Trophoblast cell (in vitro differentiated cells and primary cell): ENCODE measurements around the gene DNAH7.

Source experiments
- DNase-seq, 2 donors: peaks; one replicate each; pipeline ENCODE4 v3.0.0-alpha.2; 2016
- H2AFZ ChIP-seq: 2 replicates; pipeline ENCODE4 v1.6.1; 2013; ENCODE audit warnings: low read length, moderate library complexity, mild to moderate bottlenecking; ENCODE audit not compliant: insufficient read depth, poor library complexity
- H2AK5ac ChIP-seq: 2 replicates; pipeline ENCODE4 v1.6.1; 2013; ENCODE audit warnings: mild to moderate bottlenecking, low read length
- H2BK120ac ChIP-seq: 2 replicates; pipeline ENCODE4 v1.6.1; 2013; ENCODE audit warnings: low read length, mild to moderate bottlenecking, moderate library complexity; ENCODE audit not compliant: insufficient read depth, poor library complexity
- H2BK12ac ChIP-seq: 2 replicates; pipeline ENCODE4 v1.6.1; 2013; ENCODE audit warnings: mild to moderate bottlenecking, low read length, moderate library complexity
- H2BK5ac ChIP-seq: 2 replicates; pipeline ENCODE4 v1.6.1; 2013; ENCODE audit warnings: low read length, low read depth, moderate library complexity, mild to moderate bottlenecking; ENCODE audit not compliant: poor library complexity
- H3K14ac ChIP-seq: 2 replicates; pipeline ENCODE4 v1.6.1; 2013; ENCODE audit warnings: mild to moderate bottlenecking, low read length
- H3K18ac ChIP-seq: 2 replicates; pipeline ENCODE4 v1.6.1; 2013; ENCODE audit warnings: mild to moderate bottlenecking, low read length
- H3K23ac ChIP-seq: 2 replicates; pipeline ENCODE4 v1.6.1; 2013; ENCODE audit warnings: low read length
- H3K27ac ChIP-seq: 2 replicates; pipeline ENCODE4 v1.5.1; 2013; ENCODE audit warnings: low read depth, mild to moderate bottlenecking, inconsistent platforms, low read length, moderate library complexity
- H3K27me3 ChIP-seq: 2 replicates; pipeline ENCODE4 v1.6.1; 2013; ENCODE audit warnings: inconsistent platforms, mild to moderate bottlenecking, low read length, moderate library complexity; ENCODE audit not compliant: insufficient read depth
- H3K36me3 ChIP-seq, 2 experiments: 1 replicate in 1 of 2; 2 replicates in 1 of 2; pipeline ENCODE4 v1.6.1; 2013; ENCODE audit warnings: low read length in 2 of 2, mild to moderate bottlenecking in 2 of 2, moderate library complexity in 1 of 2; ENCODE audit not compliant: insufficient read depth in 2 of 2, control insufficient read depth in 1 of 2
- H3K4ac ChIP-seq: 2 replicates; pipeline ENCODE4 v1.6.1; 2013; ENCODE audit warnings: low read depth, mild to moderate bottlenecking, low read length, moderate library complexity
- H3K4me1 ChIP-seq, 2 experiments: 1 replicate in 1 of 2; 2 replicates in 1 of 2; pipeline ENCODE4 v1.6.1; 2013; ENCODE audit warnings: low read length in 2 of 2, mild to moderate bottlenecking in 2 of 2, moderate library complexity in 1 of 2; ENCODE audit not compliant: insufficient read depth in 2 of 2, control insufficient read depth in 1 of 2
- H3K4me2 ChIP-seq: 2 replicates; pipeline ENCODE4 v1.6.1; 2013; ENCODE audit warnings: inconsistent platforms, mild to moderate bottlenecking, low read length, moderate library complexity
- H3K4me3 ChIP-seq: 2 replicates; pipeline ENCODE4 v1.5.1; 2013; ENCODE audit warnings: mild to moderate bottlenecking, low read depth, low read length, inconsistent platforms
- H3K79me1 ChIP-seq: one replicate; pipeline ENCODE4 v1.6.1; 2013; ENCODE audit warnings: low read length
- H3K79me2 ChIP-seq: 2 replicates; pipeline ENCODE4 v1.6.1; 2013; ENCODE audit warnings: low read length, mild to moderate bottlenecking; ENCODE audit not compliant: control insufficient read depth, insufficient read depth, poor library complexity
- H3K9ac ChIP-seq: 2 replicates; pipeline ENCODE4 v1.6.1; 2013; ENCODE audit warnings: mild to moderate bottlenecking, low read length
- H3K9me3 ChIP-seq: 2 replicates; pipeline ENCODE4 v1.6.1; 2013; ENCODE audit warnings: low read depth, mild to moderate bottlenecking, control low read depth, inconsistent platforms, low read length; ENCODE audit not compliant: insufficient read depth
- H4K12ac ChIP-seq: 2 replicates; pipeline ENCODE4 v1.6.1; 2013; ENCODE audit warnings: low read depth, mild to moderate bottlenecking, low read length, moderate library complexity
- H4K8ac ChIP-seq: 2 replicates; pipeline ENCODE4 v1.6.1; 2013; ENCODE audit warnings: low read depth, mild to moderate bottlenecking, low read length, moderate library complexity
- H4K91ac ChIP-seq: one replicate; pipeline ENCODE4 v1.6.1; 2013; ENCODE audit warnings: low read depth, mild to moderate bottlenecking, low read length, moderate library complexity
- WGBS: extraction: QIAGEN DNeasy Blood & Tissue Kit; methylation state at CpG from one replicate; pipeline ENCODE4 v1.1.7; 2013; ENCODE audit warnings: missing lambda C conversion rate; ENCODE audit not compliant: insufficient read length, insufficient coverage; ENCODE audit errors: extremely low coverage; 5-methylcytosine and 5-hydroxymethylcytosine counted together

DNAH7 gene

DNA sequence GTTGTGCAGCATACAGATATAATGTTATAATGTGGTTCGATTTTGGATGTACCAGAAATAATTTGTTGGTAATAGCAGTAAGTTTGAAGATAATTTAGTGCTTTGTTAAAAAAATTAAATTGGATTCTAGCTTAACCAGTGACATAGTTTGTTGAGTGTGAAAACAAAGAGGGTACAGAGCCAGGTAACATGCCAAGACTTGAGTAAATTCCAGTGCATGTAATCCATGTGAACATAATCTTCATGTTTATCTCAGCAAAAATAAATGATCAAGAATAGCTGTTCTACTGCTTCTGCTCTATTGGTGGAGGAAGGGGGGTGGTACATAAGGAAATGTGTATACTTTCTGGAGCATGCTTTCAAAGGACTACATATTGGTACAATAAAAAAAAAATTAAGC lies 165.8 kb downstream of the DNAH7 start:
- Histone ChIP-seq H4K91ac (no peak overlapping the region), H3K27ac (no peak overlapping the region), H3K9me3 (no peaks in the 10 kb centered on the region), H3K18ac (no peak overlapping the region), H3K27me3 (no peaks in the 10 kb centered on the region), H3K4me3 (no peak overlapping the region), H2AK5ac (no peak overlapping the region), H2BK120ac (no peak overlapping the region), H3K4me2 (no peak overlapping the region), H3K36me3 (no peaks in the 10 kb centered on the region), H3K79me1 (no peaks in the 10 kb centered on the region), H3K9ac (no peak overlapping the region), H2BK12ac (no peak overlapping the region), H4K8ac (no peak overlapping the region), H3K79me2 (no peaks in the 10 kb centered on the region), H2BK5ac (no peak overlapping the region), H3K4me1 (no peaks in the 10 kb centered on the region), H3K4ac (no peak overlapping the region), H3K14ac (no peak overlapping the region), H2AFZ (no peak overlapping the region), H3K23ac (no peak overlapping the region), H4K12ac (no peak overlapping the region)
- DNase-seq = no peak
- WGBS = no CpG with 5 or more reads among the region's 1 CpG

DNA sequence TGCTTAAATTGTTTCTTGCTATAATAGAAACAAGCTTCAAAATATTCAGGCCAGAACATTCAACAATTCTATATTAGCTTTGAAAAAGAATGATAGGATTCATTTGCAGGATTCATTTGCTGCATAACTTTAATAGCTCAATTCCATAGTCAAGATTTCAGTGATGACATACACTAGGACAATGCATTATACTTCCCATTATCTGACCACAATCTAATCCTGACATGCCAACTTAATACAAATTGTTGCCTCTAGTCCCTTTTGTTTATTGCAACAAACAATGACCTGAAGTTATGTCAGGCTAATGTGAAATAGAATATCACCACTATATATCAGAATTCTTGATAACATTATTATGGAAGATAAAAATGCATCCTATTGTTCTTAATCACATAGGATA lies 169.4 kb downstream of the DNAH7 start:
- H3K23ac ChIP-seq = no peak overlapping the region
- H3K14ac ChIP-seq = no peak overlapping the region
- H3K4ac ChIP-seq = no peak overlapping the region
- no peak for DNase-seq
- no peak overlapping the region for H2BK12ac ChIP-seq
- H2BK5ac ChIP-seq = no peak overlapping the region
- H4K12ac ChIP-seq = no peak overlapping the region
- no peak overlapping the region for H2BK120ac ChIP-seq
- H3K79me2 ChIP-seq = no peaks in the 10 kb centered on the region
- no peaks in the 10 kb centered on the region for H3K79me1 ChIP-seq
- no peaks in the 10 kb centered on the region for H3K4me1 ChIP-seq
- H2AFZ ChIP-seq = no peak overlapping the region
- no peak overlapping the region for H4K91ac ChIP-seq
- no peaks in the 10 kb centered on the region for H3K27me3 ChIP-seq
- H3K36me3 ChIP-seq = no peaks in the 10 kb centered on the region
- no peak overlapping the region for H2AK5ac ChIP-seq
- H3K27ac ChIP-seq = no peak overlapping the region
- H3K9ac ChIP-seq = no peak overlapping the region
- H3K4me2 ChIP-seq = no peak overlapping the region
- H3K4me3 ChIP-seq = no peak overlapping the region
- H3K18ac ChIP-seq = no peak overlapping the region
- H4K8ac ChIP-seq = no peak overlapping the region
- H3K9me3 ChIP-seq = no peaks in the 10 kb centered on the region

DNA sequence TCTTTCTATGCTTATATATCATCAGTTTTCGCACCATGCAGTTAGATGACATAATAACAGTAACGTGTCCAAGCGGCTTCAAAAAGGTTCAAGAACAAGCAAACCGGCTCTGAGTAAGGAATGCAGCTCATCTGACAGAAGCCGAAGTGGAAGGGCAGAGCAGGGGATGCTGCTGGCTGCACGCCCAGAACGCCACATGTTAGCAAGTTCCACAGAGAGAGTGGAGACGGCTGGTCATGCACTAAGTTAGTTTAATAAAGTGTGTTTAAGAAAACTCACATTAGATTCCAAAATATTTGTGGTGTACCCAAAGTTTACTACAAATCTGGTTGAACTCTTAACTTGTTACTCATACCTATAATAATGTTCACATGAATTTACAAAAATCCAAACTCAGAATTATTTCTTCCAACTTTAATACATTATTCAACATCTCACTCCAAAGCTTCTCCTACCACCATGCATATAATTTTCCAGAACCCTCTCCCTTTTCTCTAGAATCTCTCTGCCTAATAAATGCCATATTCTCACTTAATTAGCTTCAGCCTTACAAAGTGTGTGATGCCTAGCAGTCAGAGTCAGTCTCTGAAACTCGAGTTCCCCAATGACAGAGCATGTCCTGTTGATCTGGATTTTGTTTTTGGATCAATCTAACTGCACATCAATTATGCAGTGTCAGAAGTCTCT lies 170.0 kb downstream of the DNAH7 start:
- Histone ChIP-seq H3K18ac (no peak overlapping the region), H2BK12ac (no peak overlapping the region), H3K27ac (no peak overlapping the region), H2AFZ (no peak overlapping the region), H2AK5ac (no peak overlapping the region), H3K27me3 (no peaks in the 10 kb centered on the region), H3K36me3 (no peaks in the 10 kb centered on the region), H4K12ac (no peak overlapping the region), H2BK5ac (no peak overlapping the region), H3K4me1 (no peaks in the 10 kb centered on the region), H4K8ac (no peak overlapping the region), H3K4ac (no peak overlapping the region), H2BK120ac (no peak overlapping the region), H3K79me1 (no peaks in the 10 kb centered on the region), H3K23ac (no peak overlapping the region), H4K91ac (no peak overlapping the region), H3K4me2 (no peak overlapping the region), H3K9me3 (no peaks in the 10 kb centered on the region), H3K14ac (no peak overlapping the region), H3K79me2 (no peaks in the 10 kb centered on the region), H3K9ac (no peak overlapping the region), H3K4me3 (no peak overlapping the region)
- DNase-seq = peak in 1 of 2 donors; percentile 12
- WGBS = no CpG with 5 or more reads among the region's 9 CpGs

DNA sequence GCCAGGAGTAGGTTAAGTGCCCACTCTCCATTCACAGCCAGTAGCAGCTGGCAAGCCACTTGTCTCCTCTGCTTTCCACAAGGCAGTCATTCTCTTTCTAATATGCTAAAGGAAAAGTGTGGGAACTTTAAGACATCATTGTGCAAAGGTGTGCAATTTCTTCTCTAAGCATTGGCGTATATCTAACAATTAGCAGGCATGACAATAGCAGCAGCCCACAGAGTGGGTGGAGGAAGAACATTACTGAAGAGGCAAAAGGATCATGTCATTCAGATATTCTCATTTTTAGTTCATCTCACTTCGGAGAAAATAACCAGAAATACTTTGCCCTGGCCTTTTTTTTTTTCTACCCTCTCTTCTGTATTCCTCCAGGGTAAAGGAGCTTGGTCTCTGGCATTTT lies 177.6 kb downstream of the DNAH7 start:
- Histone ChIP-seq H4K91ac (no peak overlapping the region), H3K4me3 (no peak overlapping the region), H3K14ac (no peak overlapping the region), H3K4me1 (no peaks in the 10 kb centered on the region), H2BK5ac (no peak overlapping the region), H3K23ac (no peak overlapping the region), H3K79me1 (no peaks in the 10 kb centered on the region), H3K79me2 (no peaks in the 10 kb centered on the region), H3K4me2 (no peak overlapping the region), H4K8ac (no peak overlapping the region), H2BK120ac (no peak overlapping the region), H3K27me3 (no peaks in the 10 kb centered on the region), H2AK5ac (no peak overlapping the region), H3K18ac (no peak overlapping the region), H3K36me3 (no peaks in the 10 kb centered on the region), H2BK12ac (no peak overlapping the region), H3K9ac (no peak overlapping the region), H3K4ac (no peak overlapping the region), H4K12ac (no peak overlapping the region), H2AFZ (no peak overlapping the region), H3K9me3 (no peaks in the 10 kb centered on the region), H3K27ac (no peak overlapping the region)
- no CpG with 5 or more reads among the region's 2 CpGs for WGBS
- peak in 1 of 2 donors; percentile 32 for DNase-seq
